COLO668 (cell line): ENCODE results near the gene HK3.

ENCODE experiments used
- DNase-seq: peaks from one replicate; lab custom pipeline; 2025; ENCODE audit not compliant: unreplicated experiment; lab: John Stamatoyannopoulos, UW

The HK3 gene

DNA sequence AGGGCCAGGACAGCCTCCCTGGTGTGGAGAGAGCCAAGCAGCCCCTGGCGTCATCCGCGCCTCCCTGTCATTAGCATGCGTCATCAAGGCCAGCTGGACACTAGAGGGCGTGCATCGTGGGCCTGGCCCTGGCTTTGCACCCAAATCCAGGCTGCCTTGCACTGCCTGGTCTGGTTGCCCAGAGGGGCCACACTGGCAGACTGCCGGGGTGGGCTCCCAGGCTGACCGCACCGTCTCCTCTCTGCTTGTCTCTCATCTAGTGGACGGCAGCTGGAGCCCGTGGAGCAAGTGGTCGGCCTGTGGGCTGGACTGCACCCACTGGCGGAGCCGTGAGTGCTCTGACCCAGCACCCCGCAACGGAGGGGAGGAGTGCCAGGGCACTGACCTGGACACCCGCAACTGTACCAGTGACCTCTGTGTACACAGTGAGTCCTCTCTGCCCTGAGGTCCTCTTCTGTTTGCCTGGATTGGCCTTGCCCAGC lies 29.0 kb downstream of the HK3 start:
- DNase-seq: peak; percentile 23

- no peak for DNase-seq
Measured at GRCh38 chr5:176869501-176870109, 29.5 kb downstream of the HK3 start.

- no peak for DNase-seq
Measured at GRCh38 chr5:176868731-176869130, 30.4 kb downstream of the HK3 start.

DNA sequence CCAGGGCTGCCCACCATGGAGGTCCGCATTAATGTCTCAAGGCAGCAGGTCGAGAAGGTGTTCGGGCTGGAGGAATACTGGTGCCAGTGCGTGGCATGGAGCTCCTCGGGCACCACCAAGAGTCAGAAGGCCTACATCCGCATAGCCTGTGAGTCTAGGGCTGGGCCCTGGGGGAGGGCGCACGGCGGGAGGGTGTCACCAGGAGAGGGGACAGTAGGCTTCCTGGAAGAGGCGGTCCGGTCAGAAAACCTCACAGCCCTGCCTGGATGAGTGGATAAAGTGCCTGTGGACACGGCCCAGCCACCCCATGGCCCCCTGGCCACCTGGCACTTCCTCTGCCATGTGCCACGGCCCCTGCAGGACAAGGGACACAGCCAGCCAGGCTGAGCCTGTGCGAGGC lies 31.0 kb downstream of the HK3 start:
- DNase-seq: no peak

DNA sequence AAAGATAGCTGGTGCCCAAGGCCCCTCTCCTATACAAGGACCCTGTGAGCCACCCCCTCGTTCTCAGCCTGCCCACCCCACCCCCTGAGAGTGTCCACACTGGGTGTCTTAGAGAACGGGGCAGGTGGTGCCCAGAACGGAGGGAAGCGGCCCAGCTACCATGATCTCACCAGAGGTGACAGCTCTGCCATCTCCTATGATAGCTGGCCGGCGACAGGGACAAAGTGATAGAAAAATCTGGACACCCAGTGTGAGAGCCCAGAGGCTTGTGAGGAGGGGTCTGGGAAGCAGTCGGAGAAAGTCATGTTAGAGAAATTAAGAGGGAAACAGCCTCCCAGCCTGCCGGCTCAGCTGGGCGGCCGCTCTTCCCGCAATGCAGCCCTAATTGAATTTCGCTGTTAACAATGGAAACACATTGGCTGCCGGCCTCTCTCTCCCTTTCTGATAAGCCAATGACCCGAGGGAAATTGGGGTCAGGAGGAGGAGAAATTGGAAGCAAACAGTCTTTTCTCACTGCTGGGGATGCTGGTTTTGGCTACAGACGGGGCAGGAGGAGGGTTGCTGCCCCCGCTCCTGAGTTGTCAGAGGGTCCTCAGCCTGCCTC lies 32.3 kb downstream of the HK3 start:
- DNase-seq: no peak

DNA sequence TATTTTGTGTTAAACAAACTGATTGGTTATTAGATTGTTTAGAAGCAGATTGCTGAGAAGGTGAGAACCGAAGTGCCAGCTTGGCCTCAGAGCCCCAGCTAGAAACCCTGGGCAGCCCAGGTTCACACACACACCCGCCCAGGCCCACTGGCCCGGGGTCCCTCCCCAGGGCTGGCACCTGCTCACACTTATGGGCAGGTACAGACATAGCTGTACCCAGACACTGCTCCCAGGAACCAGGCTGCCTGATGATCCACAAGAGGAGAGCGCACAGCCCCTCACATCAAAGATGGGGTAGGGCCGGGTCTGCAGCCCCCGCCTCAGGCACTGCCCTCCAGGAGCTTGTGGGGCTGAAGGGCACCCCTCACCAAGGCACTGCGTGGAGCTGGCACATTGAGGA lies 33.2 kb downstream of the HK3 start:
- no peak for DNase-seq

- no peak for DNase-seq
Measured at GRCh38 chr5:176864755-176865154, 34.4 kb downstream of the HK3 start.

DNA sequence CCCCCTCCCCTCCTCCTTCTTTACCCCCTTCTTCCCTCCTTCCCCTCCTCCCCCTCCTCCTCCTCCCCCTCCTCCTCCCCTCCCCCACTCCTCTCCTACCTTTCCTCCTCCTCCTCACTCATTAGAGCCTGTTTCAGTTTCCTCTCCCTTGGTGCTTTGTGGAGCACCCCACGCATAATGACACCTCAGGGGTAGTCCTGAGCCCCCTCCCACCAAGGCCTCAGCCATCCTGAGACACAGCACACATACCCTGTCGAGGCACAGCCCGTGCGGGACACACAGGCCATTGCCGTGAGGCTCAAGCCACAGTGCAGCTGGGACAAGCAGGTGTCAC lies 35.4 kb downstream of the HK3 start:
- DNase-seq: no peak

DNA sequence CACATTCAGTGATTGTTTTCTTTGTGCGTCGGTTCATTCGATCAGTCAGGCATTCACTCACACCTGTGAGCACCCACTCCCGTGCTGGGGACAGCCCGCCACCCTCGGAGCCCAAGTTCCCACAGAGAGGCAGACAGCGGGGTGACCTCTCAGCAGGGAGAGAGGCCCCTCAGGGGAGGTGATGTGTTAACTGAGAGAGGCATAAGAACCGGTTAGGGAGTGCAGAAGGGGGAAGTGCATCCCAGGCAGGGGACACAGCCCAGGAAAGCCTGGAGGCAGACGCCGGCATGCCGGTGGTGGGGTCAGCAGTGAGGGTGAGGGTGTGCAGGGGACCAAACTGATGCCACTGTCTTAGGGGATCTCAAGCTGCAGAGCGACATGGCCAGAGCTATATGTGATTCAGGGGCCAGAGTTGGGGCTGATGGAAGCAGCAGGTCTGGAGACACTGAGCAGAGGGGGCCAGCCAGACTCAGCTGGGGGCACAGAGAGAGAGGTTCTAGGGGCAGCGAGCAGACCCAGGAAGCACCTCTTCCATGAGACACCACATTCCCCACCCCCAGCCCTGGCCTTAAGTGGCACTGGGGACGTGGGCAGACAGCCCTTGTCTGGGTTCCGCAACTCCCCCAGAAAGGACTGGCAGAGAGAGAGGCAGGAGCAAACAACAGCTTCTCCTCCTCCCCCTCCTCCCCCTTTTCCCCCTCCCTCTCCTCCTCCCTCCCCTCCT lies 35.9 kb downstream of the HK3 start:
- DNase-seq: no peak

DNA sequence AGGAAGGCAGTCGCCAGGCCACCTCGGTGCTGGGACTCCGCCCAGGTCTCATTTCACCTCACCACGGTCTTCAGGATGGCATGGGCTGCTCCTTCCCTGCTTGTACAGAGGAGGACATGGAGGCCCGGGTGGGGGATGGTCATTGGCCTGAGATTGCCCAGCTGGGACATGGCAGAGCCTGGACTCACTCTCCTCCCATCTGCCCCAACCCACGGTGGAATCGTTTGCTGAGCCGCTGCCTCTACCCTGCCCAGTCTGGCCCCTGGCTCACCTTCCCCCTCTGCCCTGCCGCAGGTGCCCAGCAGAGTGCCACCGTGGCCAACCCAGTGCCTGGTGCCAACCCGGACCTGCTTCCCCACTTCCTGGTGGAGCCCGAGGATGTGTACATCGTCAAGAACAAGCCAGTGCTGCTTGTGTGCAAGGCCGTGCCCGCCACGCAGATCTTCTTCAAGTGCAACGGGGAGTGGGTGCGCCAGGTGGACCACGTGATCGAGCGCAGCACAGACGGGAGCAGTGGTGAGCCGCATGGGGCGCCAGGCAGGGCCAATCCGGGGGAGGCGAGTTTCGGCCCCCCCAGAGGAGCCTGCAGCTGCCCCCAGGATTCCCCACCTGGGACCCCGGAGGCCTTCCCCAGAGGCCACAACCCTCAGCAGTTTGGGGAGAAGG lies 36.7 kb downstream of the HK3 start:
- DNase-seq: no peak

DNA sequence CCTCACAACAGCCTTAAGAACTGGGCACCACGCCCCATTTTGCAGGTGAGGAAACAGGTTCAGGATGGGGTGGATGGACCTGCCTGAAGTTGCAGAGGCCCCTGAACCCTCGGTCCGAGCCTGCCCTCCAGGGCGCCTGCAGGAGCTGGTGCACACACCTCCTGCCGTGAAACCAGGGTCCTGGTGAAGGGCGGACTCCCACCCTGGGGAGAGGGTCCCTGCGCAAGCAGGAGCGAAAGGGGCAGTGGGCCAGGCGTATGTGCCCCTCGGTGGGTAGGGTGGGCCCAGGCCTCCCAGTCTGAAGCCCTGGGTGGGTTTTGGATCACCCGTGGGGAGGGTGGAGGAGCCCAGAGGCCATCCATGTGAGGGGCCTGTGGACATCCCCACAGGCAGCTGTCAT lies 37.9 kb downstream of the HK3 start:
- no peak for DNase-seq

DNA sequence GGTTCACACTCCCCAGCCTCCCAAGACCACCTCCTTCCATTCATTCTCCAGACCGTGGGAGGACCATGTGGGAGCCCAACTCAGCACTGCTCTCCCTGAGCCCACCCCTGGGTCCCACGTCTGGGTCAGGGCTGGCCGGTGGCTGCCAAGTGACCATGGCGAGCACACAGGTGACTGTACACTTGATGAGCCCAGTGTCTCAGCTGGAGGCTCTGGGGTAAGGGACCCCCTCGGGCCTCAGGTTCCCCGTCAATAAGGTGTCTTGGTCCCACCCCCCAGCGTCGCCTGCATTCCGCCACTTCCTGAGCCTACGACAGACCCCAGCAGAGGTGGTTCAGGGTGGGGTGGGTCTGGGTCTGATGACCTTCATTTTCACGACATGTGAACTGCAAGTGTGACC lies 38.8 kb downstream of the HK3 start:
- no peak for DNase-seq

GRCh38 chr5:176859916-176860315 lies 39.2 kb downstream of the HK3 start:
- DNase-seq: no peak

- DNase-seq: no peak
Measured at GRCh38 chr5:176857894-176858273, 41.3 kb downstream of the HK3 start.

- no peak for DNase-seq
Measured at GRCh38 chr5:176857216-176857893, 41.8 kb downstream of the HK3 start.

DNA sequence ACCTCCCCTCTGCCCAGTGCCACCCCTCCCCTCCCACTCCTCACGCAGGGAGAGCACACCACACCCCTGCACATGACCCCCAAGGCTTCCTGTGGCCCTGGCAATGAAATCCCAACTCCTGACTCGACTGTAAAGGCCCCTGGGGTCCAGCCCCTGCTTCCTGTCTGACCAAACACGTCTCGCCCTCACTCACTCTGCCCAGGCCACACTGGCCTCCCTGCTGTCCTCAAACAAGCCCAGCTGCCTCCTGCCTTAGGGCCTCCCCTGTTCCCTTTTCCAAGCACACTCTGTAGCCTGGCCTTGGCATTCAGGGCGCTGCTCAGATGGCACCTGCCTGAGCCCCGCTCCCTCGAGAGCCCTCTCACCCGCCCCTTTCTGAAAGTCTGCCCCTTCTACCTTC lies 42.4 kb downstream of the HK3 start:
- DNase-seq: no peak

GRCh38 chr5:176855598-176855997 lies 43.5 kb downstream of the HK3 start:
- DNase-seq: no peak

DNA sequence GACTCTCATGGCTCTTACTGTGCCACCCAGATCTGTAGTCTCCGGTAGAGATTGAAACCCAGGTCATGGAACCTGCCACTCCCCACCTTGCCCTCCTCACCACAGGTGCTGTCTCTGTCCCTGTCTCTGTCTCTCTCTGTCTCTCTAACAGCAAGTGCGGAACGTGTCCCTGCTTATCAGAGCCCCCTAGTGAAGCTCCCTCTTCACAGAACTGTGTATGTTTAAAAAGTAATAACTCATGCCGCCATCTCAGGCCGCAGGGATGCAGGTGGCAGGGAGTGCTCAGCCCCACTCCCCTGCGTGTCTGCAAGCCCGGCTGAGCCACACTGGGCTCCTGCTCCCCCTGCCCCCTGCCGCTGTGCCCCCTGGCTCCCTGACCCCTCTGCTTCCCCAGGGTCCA lies 45.0 kb downstream of the HK3 start:
- DNase-seq: peak; percentile 19

DNA sequence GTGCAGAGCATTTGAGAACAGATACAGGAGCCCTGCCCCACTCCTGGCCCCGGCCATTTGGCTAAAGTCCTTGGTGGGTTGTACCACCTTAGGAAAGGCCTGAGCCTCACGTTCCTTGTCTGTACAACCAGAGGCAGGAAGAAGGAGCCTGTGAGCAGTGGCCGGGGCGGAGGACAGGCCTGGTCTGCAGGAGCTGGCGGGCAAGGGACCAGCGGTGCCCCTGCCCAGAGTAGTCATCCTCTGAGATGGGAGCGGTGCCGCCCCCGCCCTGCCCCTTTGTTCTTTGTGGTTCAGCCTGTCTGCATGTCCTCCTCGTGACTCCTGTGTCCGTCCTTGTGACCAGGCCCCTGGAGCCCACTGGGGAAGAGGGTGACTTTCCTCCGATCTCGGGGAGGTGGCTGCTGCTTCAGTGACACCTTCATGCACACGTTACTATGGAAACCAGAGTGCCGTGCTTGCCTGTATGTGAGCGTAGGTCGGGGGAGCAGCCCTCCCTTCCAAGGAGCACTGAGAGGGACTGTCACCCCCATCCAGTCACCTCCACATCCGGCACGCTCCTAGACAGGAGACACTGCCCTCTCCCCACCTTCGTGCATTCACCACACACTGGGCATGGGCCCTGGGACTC lies 45.9 kb downstream of the HK3 start:
- no peak for DNase-seq

- DNase-seq: peak; percentile 75
Measured at GRCh38 chr5:176851871-176852658, 47.1 kb downstream of the HK3 start.
